ENCODE data around the gene CNTFR.

- TF ChIP-seq CTCF (conservative IDR thresholded peaks at IDR 0.05; ENCODE audit: low read depth, low read length) = no peak
- no peak for TF ChIP-seq EZH2 (IDR thresholded peaks at IDR 0.05; ENCODE audit: borderline replicate concordance, low read depth, low read length, poor library complexity, severe bottlenecking)
Observed at GRCh38 chr9:34565856-34566255, 23.7 kb downstream of the CNTFR start.

All from A673 (cell line).